ENCODE results near the gene ORAI2. TPM values are rescaled to one million over a fixed set of nuclear protein-coding genes. Genes with fewer than 3 reads are reported as not detected.

ORAI2 gene
- total and polyA plus RNA-seq, 2 of the 13 experiments (the other 11 are each of a cell fraction or from before 2014, with no cell fraction given): 3.0 to 6.0 TPM

DNA sequence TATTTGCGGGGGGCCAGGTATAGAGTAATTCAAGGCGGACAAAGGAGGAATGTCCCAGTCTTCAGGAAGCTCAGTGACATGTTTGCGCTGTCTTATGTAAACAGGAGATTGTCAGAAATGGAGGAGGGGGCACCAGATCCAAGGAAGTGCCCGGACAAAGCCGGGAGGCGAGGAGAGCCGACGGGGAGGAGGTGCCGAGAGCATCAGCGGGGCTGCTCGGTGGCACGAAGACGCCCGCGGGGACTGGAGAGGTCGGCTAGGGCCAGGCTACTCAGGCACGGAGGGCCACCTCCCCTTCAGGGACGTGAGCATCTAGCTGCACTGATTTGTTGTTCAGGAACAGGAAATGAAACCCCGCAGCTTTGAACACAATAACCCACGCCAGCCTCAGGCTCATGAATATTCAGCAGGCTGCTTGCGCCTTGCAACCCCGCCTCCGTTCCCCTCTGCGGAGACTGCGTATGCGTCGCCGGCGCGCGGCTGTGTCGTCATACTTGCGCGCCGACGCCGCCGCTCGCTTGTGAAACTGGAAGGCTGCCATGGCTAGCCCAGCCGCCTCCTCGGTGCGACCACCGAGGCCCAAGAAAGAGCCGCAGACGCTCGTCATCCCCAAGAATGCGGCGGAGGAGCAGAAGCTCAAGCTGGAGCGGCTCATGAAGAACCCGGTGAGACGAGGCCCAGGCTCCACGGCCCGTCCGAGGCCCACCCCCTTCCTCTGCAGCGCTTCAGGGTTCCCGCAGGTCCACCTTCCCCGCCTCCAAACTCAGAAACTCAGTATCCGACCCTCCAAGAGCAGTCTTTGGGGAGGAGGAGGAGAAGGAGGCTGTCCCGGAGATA is 37.3 kb upstream of the ORAI2 start, which contains the start of gene PRKRIP1 (continued):
- TF ChIP-seq TBX2 (CRISPR knock-in tag; IDR thresholded peaks at IDR 0.05; ENCODE audit: borderline replicate concordance) (peak; percentile 56), ZNF20 (CRISPR knock-in tag; IDR thresholded peaks at IDR 0.05) (no peak), EP300 (IDR thresholded peaks at IDR 0.05; ENCODE audit: low read depth in 2 of 2, low read length in 2 of 2) (no peak), EP300 (CRISPR knock-in tag; IDR thresholded peaks at IDR 0.05; ENCODE audit: borderline replicate concordance) (no peak), ZNF496 (CRISPR knock-in tag; IDR thresholded peaks at IDR 0.05; ENCODE audit: insufficient replicate concordance) (no peak), ZNF839 (CRISPR knock-in tag; IDR thresholded peaks at IDR 0.05; ENCODE audit: borderline replicate concordance) (no peak; the same call in 1 of the 2 replicates), EED (CRISPR knock-in tag; IDR thresholded peaks at IDR 0.05) (no peak), E2F2 (CRISPR knock-in tag; IDR thresholded peaks at IDR 0.05; ENCODE audit: borderline replicate concordance) (no peak), TRAFD1 (CRISPR knock-in tag; IDR thresholded peaks at IDR 0.05; ENCODE audit: borderline replicate concordance) (no peak), ZNF468 (CRISPR knock-in tag; IDR thresholded peaks at IDR 0.05) (no peak), NRL (CRISPR knock-in tag; IDR thresholded peaks at IDR 0.05; ENCODE audit: borderline replicate concordance) (peak; percentile 78; the same call in 1 of the 2 replicates), POLR2G (IDR thresholded peaks at IDR 0.05; ENCODE audit: low read depth, low read length) (peak; percentile 89), ZNF691 (CRISPR knock-in tag; IDR thresholded peaks at IDR 0.05; ENCODE audit: borderline replicate concordance, low read depth) (0 out of 2 replicates have a peak, but pooled peaks have one; percentile 18), ATF1 (CRISPR knock-in tag; IDR thresholded peaks at IDR 0.05) (peak; percentile 98), GFI1 (CRISPR knock-in tag; IDR thresholded peaks at IDR 0.05; ENCODE audit: borderline replicate concordance) (peak; percentile 79; the same call in 1 of the 2 replicates), RFX1 (IDR thresholded peaks at IDR 0.05) (no peak), ZKSCAN1 (IDR thresholded peaks at IDR 0.05; ENCODE audit: low read length) (no peak), ZC3H13 (CRISPR knock-in tag; IDR thresholded peaks at IDR 0.05) (peak; percentile 71; the same call in 1 of the 2 replicates)
- TF ChIP-seq, protein P1, sequence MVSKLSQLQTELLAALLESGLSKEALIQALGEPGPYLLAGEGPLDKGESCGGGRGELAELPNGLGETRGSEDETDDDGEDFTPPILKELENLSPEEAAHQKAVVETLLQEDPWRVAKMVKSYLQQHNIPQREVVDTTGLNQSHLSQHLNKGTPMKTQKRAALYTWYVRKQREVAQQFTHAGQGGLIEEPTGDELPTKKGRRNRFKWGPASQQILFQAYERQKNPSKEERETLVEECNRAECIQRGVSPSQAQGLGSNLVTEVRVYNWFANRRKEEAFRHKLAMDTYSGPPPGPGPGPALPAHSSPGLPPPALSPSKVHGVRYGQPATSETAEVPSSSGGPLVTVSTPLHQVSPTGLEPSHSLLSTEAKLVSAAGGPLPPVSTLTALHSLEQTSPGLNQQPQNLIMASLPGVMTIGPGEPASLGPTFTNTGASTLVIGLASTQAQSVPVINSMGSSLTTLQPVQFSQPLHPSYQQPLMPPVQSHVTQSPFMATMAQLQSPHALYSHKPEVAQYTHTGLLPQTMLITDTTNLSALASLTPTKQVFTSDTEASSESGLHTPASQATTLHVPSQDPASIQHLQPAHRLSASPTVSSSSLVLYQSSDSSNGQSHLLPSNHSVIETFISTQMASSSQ (IDR thresholded peaks at IDR 0.05; ENCODE audit: low read depth): 0 out of 2 replicates have a peak, but pooled peaks have one; percentile 25
- TF ChIP-seq, protein P1 (CRISPR knock-in tag; IDR thresholded peaks at IDR 0.05; ENCODE audit: borderline replicate concordance): no peak; the same call in 1 of the 2 replicates

Measured in HepG2 (cell line).